ENCODE data around the gene CD69. TPM values are rescaled to one million over a fixed set of nuclear protein-coding genes. Genes with fewer than 3 reads are reported as not detected.

CD69 gene
- polyA plus RNA-seq, 4 donors: 1.4 to 8.8 (median 1.6) TPM

DNA sequence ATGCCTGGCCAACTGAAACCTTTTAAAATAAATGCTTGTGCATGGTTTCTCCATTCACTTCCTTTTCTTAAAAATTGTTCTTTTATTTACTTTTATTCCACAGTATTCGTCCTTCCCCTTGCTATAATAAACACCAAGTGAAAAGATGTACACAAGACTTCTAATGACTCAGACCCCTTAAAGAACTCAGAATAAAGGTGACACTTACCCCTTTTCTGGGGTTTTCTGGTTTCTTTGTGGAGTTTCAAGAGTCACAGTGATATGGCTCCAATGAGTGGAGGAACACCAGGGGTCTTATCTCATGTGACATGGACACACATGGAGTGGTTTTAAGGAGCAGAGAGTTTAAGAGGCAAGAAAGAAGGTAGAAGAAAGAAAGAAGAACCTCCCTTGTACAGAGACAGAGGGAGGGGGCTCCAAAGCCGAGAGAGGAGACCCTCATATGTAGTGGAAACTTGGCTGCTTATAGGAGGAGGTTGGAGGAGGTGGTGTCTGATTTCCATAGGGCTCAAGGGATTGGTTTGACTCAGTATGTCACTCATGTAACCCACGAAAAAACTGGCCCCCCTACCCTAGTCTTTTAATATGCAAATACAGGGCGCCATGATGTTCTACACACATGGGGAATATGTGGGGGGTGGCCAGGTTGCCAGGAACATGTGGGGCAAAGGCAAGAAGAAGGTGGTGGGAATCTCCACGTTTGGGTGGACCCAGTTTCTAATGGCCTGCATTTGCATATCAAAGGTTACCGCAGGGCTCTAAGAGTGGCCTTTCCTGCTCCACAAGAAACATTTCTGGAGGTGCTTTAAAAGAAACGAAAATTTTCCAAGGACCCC lies 22.1 kb upstream of the CD69 start:
- no peak for DNase-seq (ENCODE audit: low read depth in 4 of 4, low spot score in 3 of 4)

DNA sequence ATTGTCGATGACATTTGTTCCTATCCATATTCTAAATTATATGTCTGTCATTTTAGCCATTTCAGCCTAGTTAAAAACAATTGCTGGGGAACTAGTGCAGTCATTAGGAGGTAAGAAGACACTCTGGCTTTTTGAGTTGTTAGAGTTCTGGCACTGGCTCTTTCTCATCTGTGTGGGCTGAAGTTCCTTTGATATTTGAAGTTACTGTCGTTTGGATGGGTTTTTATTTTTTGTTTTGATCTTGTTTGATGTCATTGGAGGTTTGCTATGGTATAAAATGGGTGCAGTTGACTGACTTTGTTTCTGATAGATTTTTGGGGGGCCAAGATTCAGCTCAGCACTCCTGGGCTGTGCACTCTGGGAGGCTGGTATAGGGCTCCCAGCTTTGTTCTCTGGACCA lies 20.7 kb upstream of the CD69 start:
- no peak for DNase-seq (ENCODE audit: low read depth in 4 of 4, low spot score in 3 of 4)

DNA sequence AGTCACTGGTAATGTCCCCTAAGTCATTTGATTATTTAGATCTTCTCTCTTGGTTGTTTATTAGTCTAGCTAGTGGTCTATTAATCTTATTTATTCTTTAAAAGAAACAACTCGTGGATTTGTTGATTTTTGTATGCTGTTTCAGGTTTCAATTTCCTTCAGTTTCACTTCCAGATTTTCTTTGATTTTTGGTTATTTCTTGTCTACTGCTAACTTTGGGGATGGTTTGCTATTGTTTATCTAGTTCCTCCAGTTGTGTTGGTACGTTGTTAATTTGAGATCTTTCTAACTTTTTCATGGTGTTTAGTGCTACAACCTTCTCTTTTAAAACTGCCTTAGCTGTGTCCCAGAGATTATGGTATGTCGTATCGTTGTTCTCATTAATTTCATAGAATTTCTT lies 18.5 kb upstream of the CD69 start:
- no peak for DNase-seq (ENCODE audit: low read depth in 4 of 4, low spot score in 3 of 4)

DNA sequence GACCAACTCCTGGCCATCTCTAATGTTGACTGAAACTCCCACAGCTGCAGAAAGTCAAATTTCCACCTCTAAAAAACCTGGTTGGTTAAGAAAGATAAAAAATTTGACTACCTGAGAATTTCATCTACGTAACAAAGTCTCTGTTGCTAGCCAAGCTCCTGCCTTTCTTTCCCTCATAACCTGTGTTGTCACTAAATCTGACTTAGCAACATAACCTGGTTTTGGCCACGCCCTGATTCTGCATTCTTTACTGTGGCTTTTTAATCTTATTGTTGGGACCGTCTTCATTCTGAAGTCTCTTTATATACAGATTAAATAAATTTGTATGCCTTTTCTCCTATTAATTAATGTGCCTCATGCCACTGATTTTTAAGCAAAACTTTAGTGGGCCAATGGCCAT lies 16.1 kb upstream of the CD69 start:
- no peak for DNase-seq (ENCODE audit: low read depth in 4 of 4, low spot score in 3 of 4)

DNA sequence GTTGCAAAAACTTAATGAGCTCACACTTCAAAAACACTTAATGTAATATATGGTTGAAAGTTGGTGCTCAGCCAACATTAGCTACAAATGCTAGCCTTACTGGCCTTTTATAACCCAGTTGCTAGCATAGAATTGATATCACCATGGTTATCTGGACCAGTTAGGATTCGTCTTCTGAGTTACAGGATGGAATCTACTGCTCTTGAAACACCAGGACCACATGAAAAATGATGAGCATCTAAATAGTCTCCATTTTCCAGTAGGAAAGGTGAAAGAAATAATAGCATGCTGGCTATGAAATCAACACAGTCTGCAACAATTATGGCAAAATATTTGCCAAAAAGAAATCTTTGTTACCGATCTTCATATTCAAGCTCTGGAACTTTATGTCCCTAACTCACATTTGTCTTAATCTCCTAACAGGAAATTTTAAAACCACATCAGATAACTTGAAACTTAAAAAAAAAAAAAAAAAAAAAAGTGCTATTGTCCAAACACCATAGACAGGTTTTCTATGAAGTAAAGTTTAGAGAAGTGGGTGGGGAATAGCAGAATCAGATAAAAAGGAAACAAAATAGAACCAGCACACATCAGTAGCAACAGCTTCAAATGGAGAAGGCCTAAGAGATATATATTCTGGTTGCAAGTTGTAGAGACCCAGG lies 12.6 kb upstream of the CD69 start:
- no peak for DNase-seq (ENCODE audit: low read depth in 4 of 4, low spot score in 3 of 4)

DNA sequence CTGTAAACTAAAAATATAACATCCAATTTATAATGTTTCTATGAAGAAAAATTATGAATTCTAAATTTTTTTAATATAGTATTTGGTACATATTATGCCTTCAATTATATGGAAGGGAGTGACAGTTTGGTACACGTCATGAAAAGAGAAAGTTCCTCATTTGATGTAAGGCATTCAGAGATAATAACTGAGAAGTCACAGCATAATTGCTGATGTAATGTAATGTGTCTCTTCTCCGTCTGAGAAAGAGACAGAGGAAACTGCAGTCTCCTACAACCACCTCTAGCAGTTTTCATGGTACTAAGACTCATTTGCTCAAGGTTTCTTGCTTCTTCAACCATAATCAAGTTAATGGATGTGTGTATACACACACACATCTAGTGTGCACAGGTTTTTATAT lies 2.3 kb upstream of the CD69 start:
- no peak for DNase-seq (ENCODE audit: low read depth in 4 of 4, low spot score in 3 of 4)

DNA sequence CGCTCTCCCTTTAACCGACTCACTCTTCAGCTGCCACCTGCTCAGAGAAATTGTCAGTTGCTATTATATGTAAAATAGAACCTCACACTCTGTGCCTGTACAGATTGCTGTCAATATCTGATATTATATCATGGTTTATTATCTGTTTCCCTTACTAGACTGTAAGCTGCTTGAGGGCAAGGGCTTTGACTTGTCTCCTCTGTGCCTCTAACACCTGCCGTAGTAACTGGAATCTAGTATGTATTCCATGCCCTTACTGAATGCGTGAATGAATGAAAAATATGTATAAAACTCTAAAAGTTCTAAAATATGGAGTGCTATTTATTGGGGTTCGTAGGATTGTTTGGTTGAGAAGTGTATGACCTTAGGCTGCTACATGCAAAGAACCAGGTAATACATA lies 1.7 kb upstream of the CD69 start:
- DNase-seq (ENCODE audit: low read depth in 4 of 4, low spot score in 3 of 4): no peak

DNA sequence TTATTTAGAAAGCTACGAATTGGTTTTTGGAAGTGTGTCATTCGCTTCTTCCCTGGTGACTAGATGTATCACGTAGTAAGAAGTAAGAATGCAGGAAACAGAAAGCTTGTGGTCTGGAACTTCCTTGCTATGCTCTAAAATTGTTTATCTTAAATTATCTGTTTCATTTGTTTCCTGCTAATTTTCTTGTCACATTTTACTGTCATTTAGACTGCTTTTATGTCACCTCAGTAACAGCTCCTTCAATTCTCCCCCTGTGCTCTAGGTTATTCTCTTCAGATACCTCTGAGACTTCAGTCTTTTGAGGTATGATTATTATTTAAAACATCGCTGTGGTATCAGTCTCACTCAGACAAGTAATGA lies 699 bp upstream of the CD69 start:
- DNase-seq (ENCODE audit: low read depth in 4 of 4, low spot score in 3 of 4): no peak

DNA sequence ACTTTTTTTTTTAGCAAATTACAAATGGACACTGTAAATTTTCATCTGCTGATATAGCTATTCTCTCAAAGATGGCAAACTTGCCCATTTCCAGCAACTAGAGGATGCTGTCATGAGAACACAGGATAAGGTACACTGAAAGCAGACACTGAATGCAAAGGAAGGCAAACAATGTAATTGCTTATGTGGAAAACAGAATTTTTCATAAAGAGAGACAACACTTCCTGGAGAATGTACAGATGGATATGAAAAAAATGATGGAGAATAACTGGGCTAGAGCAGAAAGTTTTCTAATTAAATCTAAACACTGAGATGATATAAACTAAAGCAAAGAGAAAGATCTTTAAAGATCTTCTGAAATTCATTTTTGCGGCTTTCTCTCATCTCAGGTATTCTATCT lies 581 bp downstream of the CD69 start:
- DNase-seq (ENCODE audit: low read depth in 4 of 4, low spot score in 3 of 4): no peak

DNA sequence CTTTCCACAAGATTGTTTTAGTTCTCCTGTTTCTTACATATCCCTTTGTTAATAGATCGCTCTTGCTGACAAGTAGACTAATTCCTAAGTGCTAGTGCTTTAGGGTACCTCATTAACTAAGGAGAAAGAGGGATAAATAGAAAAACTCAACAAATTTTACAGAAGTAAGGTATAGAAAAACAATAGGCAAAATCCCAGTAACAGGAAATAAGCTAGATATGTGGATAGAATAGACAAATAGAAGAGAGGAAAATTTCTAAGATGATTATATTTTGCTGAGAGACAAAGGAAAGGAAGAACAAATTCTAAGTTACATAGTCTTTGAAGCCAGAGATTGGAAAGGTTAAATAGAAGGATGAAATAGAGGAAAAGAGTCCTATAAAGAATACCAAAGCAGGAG lies 1.0 kb downstream of the CD69 start:
- no peak for DNase-seq (ENCODE audit: low read depth in 4 of 4, low spot score in 3 of 4)

DNA sequence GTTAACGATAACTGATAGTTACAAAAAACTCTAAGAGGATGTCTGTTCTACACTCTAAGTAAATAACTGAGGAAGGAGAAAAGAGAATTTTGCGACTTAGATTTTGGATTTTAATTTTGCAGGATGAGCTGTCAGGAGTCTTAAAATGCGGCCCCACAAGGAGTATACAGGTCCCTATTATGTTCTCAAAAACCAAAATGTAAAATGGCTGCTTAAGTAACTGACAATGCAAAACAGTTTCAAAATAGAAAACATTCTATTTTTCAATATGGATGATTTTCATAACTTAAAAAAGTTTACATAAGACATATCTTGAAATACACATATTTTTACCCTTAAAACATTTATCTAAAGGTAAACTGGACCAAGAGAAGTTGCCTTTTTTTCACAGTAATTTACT lies 2.6 kb downstream of the CD69 start:
- no peak for DNase-seq (ENCODE audit: low read depth in 4 of 4, low spot score in 3 of 4)

DNA sequence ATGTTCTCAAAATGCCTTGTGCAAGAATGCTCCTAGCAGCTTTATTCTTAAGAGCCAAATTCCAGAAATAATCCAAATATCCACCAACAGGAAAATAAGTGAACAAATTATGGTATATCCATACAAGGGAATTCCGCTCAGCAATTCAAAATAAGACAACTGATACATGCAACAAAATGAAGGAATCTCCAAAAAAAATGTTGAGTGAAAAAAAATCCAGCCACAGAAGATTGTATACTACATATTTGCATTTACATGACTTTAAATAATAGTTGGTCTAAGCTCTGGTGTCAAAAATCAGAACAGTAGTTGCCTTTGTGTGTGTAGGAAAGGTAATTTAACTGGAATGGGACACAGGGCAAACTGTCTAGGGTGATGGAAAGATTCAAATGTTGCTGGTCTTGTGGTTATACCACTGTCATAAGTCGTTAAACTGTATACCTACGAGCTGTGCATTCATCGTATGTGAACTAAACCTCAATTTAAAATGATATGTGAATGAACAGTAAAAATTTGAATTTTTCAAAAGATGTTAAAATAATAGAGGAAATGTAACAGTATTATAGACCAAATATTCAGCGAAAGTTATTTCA lies 3.2 kb downstream of the CD69 start:
- no peak for DNase-seq (ENCODE audit: low read depth in 4 of 4, low spot score in 3 of 4)

DNA sequence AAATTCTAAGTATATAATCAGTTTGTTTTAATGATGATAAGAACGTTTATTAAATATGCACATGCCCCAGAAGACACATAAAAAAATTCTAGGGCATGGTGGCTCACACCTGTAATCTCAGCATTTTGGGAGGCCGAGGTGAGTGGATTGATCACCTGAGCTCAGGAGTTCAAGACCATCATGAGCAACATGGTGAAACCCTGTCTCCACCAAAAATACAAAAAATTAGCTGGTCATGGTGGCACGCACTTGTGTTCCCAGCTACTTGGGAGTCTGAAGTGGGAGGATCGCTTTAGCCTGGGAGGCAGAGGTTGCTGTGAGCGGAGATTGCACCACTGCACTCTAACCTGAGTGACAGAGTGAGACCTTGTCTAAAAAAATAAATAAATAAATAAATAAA lies 4.0 kb downstream of the CD69 start:
- no peak for DNase-seq (ENCODE audit: low read depth in 4 of 4, low spot score in 3 of 4)

DNA sequence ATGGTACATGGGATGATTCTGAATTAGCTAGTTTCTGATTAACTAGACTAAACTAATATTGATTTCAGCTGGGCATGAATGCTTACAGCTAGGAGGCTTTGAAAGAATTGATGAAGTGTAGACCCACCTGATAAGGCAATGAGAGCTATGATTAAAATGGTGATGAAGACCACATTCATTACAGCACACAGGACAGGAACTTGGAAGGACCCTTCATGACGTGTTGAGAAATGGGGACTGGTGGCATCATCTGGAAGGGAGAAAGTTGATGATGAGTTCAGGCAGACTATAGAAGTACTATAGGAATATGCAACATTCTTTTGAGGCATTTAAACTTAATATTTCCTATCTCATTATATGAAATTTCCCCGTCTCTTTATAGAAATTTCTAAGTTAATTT lies 4.5 kb downstream of the CD69 start:
- no peak for DNase-seq (ENCODE audit: low read depth in 4 of 4, low spot score in 3 of 4)

DNA sequence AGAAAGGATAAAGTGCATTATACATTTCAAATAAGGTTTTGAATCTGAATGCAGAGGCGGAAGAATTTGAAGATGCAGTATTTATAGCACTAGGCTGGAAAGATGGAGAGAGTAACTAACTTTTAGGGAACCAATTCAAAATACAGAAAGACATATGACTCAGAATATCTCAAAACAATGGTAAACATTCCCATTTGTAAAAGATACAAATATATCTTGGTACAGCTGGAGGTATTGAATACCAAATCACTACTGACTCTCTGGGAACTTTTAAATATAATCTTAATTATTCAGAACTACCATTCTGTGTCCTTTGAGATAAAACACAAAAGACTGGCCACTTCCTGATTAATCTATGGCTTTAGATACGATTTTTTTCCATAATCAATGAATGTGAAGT lies 5.1 kb downstream of the CD69 start:
- DNase-seq (ENCODE audit: low read depth in 4 of 4, low spot score in 3 of 4): no peak

DNA sequence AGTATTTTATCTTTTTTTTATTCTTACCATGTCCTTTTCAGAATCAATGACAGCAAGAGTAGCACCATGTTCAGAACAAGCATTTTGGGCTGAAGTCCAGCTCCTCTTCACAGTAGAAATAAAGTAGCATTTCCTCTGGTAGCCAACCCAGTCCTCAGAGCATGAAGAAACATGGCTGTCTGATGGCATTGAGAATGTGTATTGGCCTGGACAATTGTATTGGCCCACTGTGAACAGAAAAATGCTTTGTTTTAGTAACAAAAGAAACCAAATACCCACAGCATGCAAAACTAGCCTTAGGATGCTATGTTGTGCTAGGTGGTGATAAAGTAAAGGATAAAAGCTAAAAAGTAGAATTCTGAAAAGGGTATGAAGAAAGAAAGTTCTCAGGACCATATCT lies 5.7 kb downstream of the CD69 start:
- no peak for DNase-seq (ENCODE audit: low read depth in 4 of 4, low spot score in 3 of 4)

DNA sequence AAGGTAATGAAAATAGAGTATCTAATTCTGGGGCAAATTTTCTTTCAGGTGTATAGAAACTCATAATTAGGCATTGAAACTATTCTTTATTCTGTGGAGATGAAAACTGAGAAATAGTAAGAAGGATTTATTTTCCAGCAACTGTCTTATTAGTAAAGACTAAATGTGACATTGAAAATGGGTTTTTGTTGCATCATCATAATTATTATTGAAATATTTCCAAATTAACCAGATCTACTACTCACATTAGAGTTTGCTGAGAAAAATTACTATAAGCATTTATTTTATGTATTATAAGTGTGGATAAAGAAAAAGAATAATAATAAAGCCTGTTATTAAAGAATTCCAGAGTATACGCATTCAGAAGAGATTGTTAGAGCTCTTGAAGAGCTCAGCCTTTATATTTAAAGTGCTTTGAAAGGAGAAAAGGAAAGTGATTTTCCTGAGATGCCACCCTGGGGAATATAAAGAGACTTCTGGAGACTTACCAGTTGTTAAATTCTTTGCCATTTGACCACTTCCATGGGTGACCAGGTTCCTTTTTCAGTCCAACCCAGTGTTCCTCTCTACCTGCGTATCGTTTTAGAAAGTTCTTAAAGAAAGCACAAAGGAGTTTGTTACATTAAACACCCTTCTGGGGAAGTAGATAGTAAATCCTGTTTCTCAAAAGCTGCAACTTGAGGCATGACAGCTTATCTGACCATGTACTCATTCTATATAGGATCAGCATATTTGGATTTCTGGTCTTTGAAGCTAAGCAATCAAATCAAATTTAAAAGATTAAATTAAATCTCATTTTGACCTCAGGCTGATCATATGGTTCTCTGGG lies 6.4 kb downstream of the CD69 start:
- no peak for DNase-seq (ENCODE audit: low read depth in 4 of 4, low spot score in 3 of 4)

DNA sequence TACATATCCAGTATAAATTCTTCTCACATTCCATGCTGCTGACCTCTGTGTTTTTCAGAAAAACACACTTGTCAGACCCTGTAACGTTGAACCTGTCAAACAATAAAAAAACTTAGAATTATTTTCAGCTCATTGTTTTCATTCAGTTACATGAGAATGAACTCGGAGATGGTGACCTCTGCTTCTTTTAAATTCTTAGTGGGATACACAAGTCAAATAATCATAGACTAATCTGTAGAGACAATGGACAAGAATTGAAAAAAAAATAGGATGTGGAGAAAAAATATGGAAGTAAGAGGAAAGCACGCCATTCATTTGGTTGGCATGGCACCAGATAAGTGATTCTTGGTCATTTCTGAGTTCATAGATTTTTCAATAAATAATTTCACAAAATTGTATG lies 7.2 kb downstream of the CD69 start:
- no peak for DNase-seq (ENCODE audit: low read depth in 4 of 4, low spot score in 3 of 4)

DNA sequence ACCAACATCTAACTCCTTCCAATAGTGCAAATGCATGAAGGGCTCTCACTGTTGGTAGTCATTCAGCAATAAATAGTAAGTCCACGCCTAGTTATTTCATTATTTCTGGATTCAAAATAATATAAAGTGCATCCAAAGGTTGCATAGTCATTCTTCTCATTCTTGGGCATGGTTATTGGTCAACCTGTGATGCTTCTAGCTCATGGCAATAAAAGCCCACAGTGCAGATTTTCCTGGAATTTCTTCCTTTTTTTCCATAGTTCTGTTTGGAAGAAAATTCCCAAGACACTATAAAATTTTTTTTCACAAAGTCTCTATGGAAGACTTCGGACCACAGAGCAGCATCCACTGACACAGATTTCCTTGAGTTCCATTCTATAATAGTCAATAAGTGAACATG lies 7.6 kb downstream of the CD69 start:
- no peak for DNase-seq (ENCODE audit: low read depth in 4 of 4, low spot score in 3 of 4)

DNA sequence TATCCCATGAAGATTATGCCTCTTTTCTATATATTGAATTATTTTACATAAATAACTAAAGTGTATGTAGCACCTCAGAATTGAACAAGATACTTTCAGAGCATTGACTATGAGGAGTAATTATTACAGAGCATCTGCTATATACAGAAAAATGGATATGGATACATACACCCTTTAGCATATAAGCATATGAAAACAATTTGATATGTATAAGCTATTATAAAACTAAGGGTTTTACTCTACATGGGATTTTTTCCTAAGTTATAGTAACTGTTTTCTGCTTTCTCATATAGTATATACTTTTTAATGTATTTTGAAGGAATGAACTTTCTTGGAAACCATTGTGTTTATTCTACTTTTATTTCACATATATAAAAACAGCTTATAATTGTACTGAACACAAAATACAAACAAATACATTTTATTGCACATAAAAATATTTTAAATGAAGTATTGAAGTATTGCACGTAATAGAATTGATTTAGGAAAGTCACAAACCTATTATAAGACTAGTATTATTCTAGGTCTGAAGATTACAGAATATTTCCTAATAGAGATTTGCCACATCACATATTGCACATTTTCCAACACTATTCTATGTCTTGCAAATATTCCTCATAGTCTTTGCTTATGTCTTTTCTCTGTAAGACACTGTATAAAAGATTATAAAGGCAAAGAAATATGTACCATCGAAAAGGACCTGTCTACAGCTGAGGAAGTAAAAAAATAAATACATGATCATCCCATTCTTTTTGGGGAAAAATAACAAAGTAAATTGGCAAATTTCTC lies 8.4 kb downstream of the CD69 start:
- DNase-seq (ENCODE audit: low read depth in 4 of 4, low spot score in 3 of 4): no peak
